ENCODE data around the gene MROH2B.
"Not testable (repeated sequence)": the region's sequence is repeated elsewhere in the genome, so short reads cannot be mapped to it uniquely, and the experiment has no call there.

The MROH2B gene

GRCh38 chr5:41022600-41022999, 48.5 kb downstream of the MROH2B start:
- not testable (repeated sequence) for DNase-seq (ENCODE audit: low spot score)

- no peak for DNase-seq (ENCODE audit: low spot score)
Observed at GRCh38 chr5:41012318-41012717, 58.8 kb downstream of the MROH2B start.

- DNase-seq (ENCODE audit: low spot score) = no peak
Observed at GRCh38 chr5:41010572-41010971, 60.6 kb downstream of the MROH2B start.

GRCh38 chr5:41009232-41009631, 61.9 kb downstream of the MROH2B start:
- no peak for DNase-seq (ENCODE audit: low spot score)

- no peak for DNase-seq (ENCODE audit: low spot score)
Observed at GRCh38 chr5:41004931-41005330, 66.2 kb downstream of the MROH2B start.

GRCh38 chr5:41003670-41004376, 67.3 kb downstream of the MROH2B start:
- no peak for DNase-seq (ENCODE audit: low spot score)

- no peak for DNase-seq (ENCODE audit: low spot score)
Observed at GRCh38 chr5:40999966-41000365, 71.2 kb downstream of the MROH2B start.

GRCh38 chr5:40999142-40999541, 72.0 kb downstream of the MROH2B start:
- no peak for DNase-seq (ENCODE audit: low spot score)

- no peak for DNase-seq (ENCODE audit: low spot score)
Observed at GRCh38 chr5:40995801-40996586, 75.1 kb downstream of the MROH2B start.

- DNase-seq (ENCODE audit: low spot score) = no peak
Observed at GRCh38 chr5:40991981-40992559, 79.1 kb downstream of the MROH2B start.

GRCh38 chr5:40991168-40991980, 79.8 kb downstream of the MROH2B start:
- peak; percentile 24 for DNase-seq (ENCODE audit: low spot score)

GRCh38 chr5:40988746-40989510, 82.2 kb downstream of the MROH2B start:
- DNase-seq (ENCODE audit: low spot score) = no peak

- no peak for DNase-seq (ENCODE audit: low spot score)
Observed at GRCh38 chr5:40987349-40987748, 83.8 kb downstream of the MROH2B start.

- no peak for DNase-seq (ENCODE audit: low spot score)
Observed at GRCh38 chr5:40986666-40987065, 84.5 kb downstream of the MROH2B start.

- no peak for DNase-seq (ENCODE audit: low spot score)
Observed at GRCh38 chr5:40985501-40985900, 85.6 kb downstream of the MROH2B start.

GRCh38 chr5:40984884-40985283, 86.3 kb downstream of the MROH2B start:
- DNase-seq (ENCODE audit: low spot score) = no peak

GRCh38 chr5:40983781-40984180, 87.4 kb downstream of the MROH2B start:
- no peak for DNase-seq (ENCODE audit: low spot score)

GRCh38 chr5:40981420-40981819, 89.7 kb downstream of the MROH2B start:
- no peak for DNase-seq (ENCODE audit: low spot score)

GRCh38 chr5:40976836-40977235, 94.3 kb downstream of the MROH2B start:
- no peak for DNase-seq (ENCODE audit: low spot score)

GRCh38 chr5:40976041-40976440, 95.1 kb downstream of the MROH2B start:
- DNase-seq (ENCODE audit: low spot score) = no peak

GRCh38 chr5:40973364-40974004, 97.7 kb downstream of the MROH2B start:
- no peak for DNase-seq (ENCODE audit: low spot score)
